GM12892 (cell line): ENCODE data around the gene IFT122.

Experiments
- POLR2A ChIP-seq: IDR thresholded peaks from 2 replicates; pipeline ENCODE4 v1.6.1; 2011; ENCODE audit warnings: low read depth, low read length, control low read depth
- POLR2AphosphoS5 ChIP-seq: IDR thresholded peaks from 2 replicates; pipeline ENCODE4 v1.6.1; 2011; ENCODE audit warnings: low read depth, low read length, control low read depth

GRCh38 chr3:129529436-129530210 lies 89.6 kb downstream of the IFT122 start:
- TF ChIP-seq POLR2A = no peak
- no peak for TF ChIP-seq POLR2AphosphoS5
